ENCODE results near the gene AGAP6. TPM values are rescaled to one million over a fixed set of nuclear protein-coding genes. Genes with fewer than 3 reads are reported as not detected.
"Not testable (repeated sequence)": the region's sequence is repeated elsewhere in the genome, so short reads cannot be mapped to it uniquely, and the experiment has no call there.

AGAP6 gene
- 15.3 TPM for polyA plus RNA-seq (2012; ENCODE audit: insufficient read depth, insufficient read length)

- not testable (repeated sequence) for H3K4me3 ChIP-seq (ENCODE audit: low read length); DNase-seq (ENCODE audit: low read depth, low spot score)
Measured at GRCh38 chr10:49988376-49988775, at the start of gene AGAP6. Gene AGAP6, plus strand, starts transcription at chr10:49988406. Its CDS starts 310 bp downstream, at chr10:49988716.

DNA sequence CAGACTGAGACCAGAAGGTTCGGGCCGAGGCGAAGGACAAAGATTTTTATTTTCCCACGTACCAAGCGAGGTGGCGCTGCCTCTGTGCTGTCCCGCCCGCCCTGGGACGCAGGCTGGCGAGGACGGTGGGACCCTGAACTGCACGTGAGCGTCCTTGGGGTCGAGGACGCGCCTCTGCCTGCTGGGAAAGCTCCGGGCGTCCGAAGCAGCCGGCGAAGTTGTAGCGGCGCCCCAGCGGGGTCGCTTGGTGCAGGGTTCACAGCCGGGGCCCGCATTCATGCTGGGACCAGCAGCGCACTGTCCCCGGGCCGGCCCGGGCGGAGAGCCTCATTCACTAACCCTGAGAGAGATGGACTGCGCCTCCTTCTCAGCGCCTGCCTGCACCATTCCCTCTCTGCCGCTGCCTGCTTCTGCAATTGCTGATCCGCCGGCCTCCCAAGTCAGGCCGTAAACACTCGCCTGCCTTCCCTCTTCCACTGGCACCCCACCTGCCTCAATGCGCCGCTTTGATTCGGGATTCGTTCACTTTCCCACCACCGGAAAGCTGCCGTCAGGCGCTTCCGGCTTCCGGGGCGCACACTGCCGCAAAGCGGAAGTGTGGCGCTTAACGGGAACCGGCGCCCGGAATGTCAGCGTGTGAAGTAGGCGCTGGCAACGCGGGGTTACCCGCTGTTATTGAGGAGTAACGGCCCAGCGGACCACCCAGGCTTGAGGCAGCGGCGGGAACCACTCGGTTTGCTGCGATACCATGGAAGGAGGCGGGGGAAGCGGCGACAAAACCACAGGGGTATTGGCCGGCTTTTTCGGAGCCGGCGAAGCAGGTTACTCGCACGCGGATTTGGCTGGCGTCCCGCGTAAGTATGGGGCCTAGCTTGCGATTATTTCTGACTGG lies 46.5 kb upstream of the AGAP6 start, which contains the start of the genes PARG and TIMM23B:
TSS of gene PARG (minus strand) at position 581 of the 892 bp plus-strand sequence. CDS start at position 279, 302 bp downstream.
TSS of gene TIMM23B (plus strand) at position 607 of the 892 bp plus-strand sequence. CDS start at position 749, 142 bp downstream.
- DNase-seq (ENCODE audit: low read depth, low spot score), result peak; percentile 77
- H3K4me3 ChIP-seq (ENCODE audit: low read length), result peak within 1 kb of the TSS; percentile 59

- H3K4me3 ChIP-seq (ENCODE audit: low read length), result peak overlapping the region; percentile 59
- DNase-seq (ENCODE audit: low read depth, low spot score), result not testable (repeated sequence)
Measured at GRCh38 chr10:49942339-49942705, 45.9 kb upstream of the AGAP6 start.

- DNase-seq (ENCODE audit: low read depth, low spot score), result peak; percentile 6
- H3K4me3 ChIP-seq (ENCODE audit: low read length), result not testable (repeated sequence)
Measured at GRCh38 chr10:49943607-49944006, 44.6 kb upstream of the AGAP6 start.

DNA sequence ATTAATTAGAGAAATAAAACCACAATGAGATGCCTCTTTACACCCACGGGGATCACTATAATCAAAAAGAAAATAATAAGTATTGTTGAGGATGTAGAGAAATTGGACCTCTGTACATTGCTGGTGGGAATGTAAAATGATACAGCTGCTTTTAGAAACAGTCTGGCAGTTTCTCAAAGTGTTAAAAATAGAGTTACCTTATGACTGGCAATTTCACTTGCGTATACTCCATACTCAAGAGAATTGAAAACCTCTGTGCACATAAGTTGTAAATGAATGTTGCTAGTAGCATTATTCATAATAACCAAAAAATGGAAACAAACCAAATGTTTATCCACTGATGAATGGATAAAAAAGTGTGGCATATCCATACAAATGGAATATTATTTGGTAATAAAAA lies 40.1 kb upstream of the AGAP6 start:
- DNase-seq (ENCODE audit: low read depth, low spot score); H3K4me3 ChIP-seq (ENCODE audit: low read length): not testable (repeated sequence)

DNA sequence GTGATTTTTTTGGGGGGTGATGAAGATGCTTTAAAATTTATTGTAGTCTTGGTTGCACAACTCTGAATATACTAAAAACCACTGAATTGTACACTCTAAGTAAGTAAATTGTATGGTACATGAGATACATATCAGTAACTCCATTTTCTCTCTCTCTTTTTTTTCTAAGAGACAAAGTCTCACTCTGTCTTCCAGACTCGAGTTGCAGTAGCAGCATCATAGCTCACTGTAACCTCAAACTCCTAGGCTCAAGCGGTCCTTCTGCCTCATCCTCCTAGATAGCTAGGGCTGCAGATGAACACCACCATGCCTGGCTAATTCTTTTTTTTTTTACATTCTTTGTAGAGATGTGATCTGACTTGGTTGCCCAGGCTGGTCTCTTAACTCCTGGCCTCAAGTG lies 39.5 kb upstream of the AGAP6 start:
- not testable (repeated sequence) for DNase-seq (ENCODE audit: low read depth, low spot score); H3K4me3 ChIP-seq (ENCODE audit: low read length)

- H3K4me3 ChIP-seq (ENCODE audit: low read length); DNase-seq (ENCODE audit: low read depth, low spot score): not testable (repeated sequence)
Measured at GRCh38 chr10:49952006-49952405, 36.2 kb upstream of the AGAP6 start.

- not testable (repeated sequence) for DNase-seq (ENCODE audit: low read depth, low spot score); H3K4me3 ChIP-seq (ENCODE audit: low read length)
Measured at GRCh38 chr10:49953122-49953521, 35.1 kb upstream of the AGAP6 start.

GRCh38 chr10:49970331-49970857 lies 17.8 kb upstream of the AGAP6 start:
- H3K4me3 ChIP-seq (ENCODE audit: low read length); DNase-seq (ENCODE audit: low read depth, low spot score): not testable (repeated sequence)

DNA sequence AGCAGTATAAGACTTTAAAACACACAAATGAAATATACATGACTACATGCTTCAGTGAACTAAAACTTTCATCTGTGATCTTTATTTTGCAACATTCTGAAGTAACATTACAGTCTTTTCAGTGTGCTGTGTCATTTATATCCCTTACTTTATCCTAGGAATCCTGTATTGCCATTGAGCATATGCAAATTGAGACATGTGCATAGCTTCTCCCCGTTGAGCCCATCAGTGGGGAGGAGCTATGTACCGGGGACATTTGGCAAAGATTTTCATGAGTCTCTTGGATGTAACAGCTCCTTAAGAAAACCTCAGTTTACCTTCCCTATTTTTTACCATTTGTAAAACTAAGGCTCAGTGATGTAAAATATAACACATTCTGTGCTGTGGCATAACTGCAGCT lies 16.7 kb upstream of the AGAP6 start:
- not testable (repeated sequence) for DNase-seq (ENCODE audit: low read depth, low spot score); H3K4me3 ChIP-seq (ENCODE audit: low read length)

GRCh38 chr10:49972094-49972493 lies 16.1 kb upstream of the AGAP6 start:
- DNase-seq (ENCODE audit: low read depth, low spot score); H3K4me3 ChIP-seq (ENCODE audit: low read length): not testable (repeated sequence)

DNA sequence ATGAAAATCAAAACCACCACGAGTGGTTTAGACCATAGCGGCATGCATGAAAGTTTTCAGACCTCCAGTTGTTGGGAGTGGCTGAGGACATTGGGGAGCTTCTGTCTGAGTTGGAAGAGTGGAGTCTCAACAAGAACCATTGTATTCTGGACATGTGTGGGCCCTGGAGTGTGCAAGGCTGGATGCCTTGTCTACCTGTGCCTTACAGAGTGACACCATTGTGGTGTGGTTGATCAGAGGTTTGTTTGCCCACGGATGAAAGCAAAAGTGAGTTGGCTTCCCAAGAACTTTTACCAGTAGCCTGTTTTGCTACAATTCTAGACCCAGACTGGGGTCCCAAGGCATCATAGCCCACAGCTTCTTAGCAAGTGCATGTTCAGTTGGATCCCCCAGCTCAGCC lies 10.4 kb upstream of the AGAP6 start:
- H3K4me3 ChIP-seq (ENCODE audit: low read length); DNase-seq (ENCODE audit: low read depth, low spot score): not testable (repeated sequence)

- not testable (repeated sequence) for DNase-seq (ENCODE audit: low read depth, low spot score); H3K4me3 ChIP-seq (ENCODE audit: low read length)
Measured at GRCh38 chr10:49987207-49987606, 999 bp upstream of the AGAP6 start.

GRCh38 chr10:49995321-49995720 lies 7.1 kb downstream of the AGAP6 start:
- H3K4me3 ChIP-seq (ENCODE audit: low read length); DNase-seq (ENCODE audit: low read depth, low spot score): not testable (repeated sequence)

DNA sequence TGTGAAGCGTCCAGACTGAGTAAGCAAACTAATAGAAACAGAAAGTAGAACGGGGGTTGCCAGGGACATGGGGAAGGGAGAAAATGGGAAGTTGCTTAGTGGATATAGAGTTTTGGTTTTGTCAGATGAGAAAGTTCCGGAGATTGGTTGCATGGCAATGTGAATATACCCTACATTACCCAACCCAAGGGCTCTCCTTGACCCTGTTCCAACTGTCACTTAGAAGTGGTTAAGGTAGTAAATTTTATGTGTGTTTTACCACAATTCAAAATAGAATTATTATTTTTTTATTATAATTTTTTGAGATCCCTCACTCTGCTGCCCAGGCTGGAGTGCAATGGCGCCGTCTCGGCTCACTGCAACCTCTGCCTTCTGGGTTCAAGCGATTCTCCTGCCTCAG lies 25.8 kb downstream of the AGAP6 start:
- DNase-seq (ENCODE audit: low read depth, low spot score); H3K4me3 ChIP-seq (ENCODE audit: low read length): not testable (repeated sequence)

DNA sequence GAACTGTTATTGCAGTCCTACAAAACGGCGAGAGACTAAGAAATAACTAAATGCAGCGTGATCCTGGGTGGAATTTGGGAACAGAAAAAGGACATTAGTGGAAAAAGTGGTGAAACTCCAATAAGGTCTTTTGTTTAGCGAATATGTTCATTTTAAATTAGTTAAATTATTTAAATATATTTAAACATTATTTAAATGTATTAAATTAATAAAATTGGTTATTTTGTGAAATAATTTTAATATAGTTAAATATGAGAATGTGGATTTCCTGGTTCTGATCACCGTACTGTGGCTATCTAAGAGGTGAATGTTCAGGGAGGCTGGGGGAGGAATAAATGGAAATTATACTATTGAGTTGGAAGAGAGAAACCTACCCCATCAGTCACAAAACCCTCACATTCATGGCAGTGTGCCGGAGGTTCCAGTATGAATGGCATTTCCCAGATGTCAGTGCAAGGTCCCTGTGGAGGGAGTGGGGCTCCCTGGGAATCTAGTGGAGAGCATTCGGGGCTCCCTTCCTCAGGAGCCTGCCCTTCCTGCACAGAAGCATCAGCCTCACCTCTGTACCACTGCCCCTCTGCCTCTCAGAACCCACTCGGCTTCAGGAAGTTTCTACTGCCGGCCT lies 27.5 kb downstream of the AGAP6 start:
- not testable (repeated sequence) for DNase-seq (ENCODE audit: low read depth, low spot score); H3K4me3 ChIP-seq (ENCODE audit: low read length)

DNA sequence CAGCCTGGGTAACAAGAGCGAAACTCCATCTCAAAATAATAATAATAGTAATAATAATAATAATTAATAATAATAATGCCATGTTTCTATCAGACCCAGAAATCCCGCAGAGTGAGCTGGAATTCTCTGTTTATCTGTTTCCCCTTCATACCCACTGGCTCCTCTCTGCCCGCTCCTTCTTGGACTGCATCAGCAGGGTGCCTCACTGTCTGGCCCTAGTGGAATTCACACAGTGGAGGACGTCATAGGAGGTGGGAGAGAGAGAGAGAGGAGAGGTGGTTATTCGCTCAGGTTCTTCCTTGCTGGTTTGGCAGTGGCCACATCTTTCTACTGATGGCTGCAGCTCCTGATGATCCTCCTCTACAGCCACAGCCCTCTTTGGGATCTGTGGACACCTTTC lies 28.7 kb downstream of the AGAP6 start:
- not testable (repeated sequence) for DNase-seq (ENCODE audit: low read depth, low spot score); H3K4me3 ChIP-seq (ENCODE audit: low read length)

DNA sequence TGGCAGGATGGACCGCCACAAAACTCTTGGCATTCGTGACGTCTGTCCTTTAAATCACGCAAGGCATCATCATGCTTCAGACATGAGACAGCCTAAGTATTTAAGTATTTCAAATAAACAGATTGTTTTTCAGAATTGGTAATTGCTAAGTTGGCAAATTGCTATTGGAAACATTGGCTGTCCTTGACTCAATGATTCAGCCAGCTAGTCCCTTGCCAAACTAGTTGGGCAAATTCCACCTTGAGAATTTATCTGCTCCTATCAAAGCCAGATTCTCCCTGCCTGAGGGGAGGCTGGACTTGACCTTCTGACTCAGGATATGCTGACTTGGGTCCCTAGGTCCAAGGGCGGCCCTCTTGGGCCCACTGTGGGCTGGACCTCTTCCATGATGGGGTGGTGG lies 29.4 kb downstream of the AGAP6 start:
- DNase-seq (ENCODE audit: low read depth, low spot score); H3K4me3 ChIP-seq (ENCODE audit: low read length): not testable (repeated sequence)

- H3K4me3 ChIP-seq (ENCODE audit: low read length); DNase-seq (ENCODE audit: low read depth, low spot score): not testable (repeated sequence)
Measured at GRCh38 chr10:50019279-50019678, 31.1 kb downstream of the AGAP6 start.

Data from Jurkat, Clone E6-1 (cell line).